Measurements from ENCODE around the gene KCNMA1. TPM values are rescaled to one million over a fixed set of nuclear protein-coding genes. Genes with fewer than 3 reads are reported as not detected.

The KCNMA1 gene
- total and polyA plus RNA-seq, 9 of the 15 experiments (the other 6 are each of a cell fraction or from before 2014, with no cell fraction given) = 0.01 to 0.95 (median 0.15) TPM; not detected in 4

DNA sequence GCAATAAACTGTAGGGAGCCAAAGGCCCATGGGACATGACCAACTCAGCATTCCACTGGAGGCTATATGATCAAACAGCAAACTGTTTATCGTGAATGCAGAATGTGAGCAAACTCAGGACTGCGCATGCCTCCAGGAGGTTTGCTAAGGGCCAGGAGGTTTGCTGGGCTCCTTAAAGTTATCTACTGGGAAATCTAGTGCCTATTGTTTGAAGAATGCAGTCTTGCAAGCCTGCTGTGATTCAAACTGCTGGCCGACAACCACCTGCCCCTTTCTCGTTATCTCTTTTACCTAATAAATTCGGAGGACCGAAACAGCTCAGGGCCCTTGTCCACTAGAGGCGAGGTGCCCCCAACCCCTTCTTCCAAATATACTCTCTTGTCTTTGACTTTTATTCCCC, 404.1 kb downstream of the KCNMA1 start:
- in situ Hi-C loops (cut with MboI) = no loop called here
- H3K4me1 ChIP-seq (replicated peaks in 1 of 2; ENCODE audit: control insufficient read depth in 2 of 2, insufficient read depth in 2 of 2, low read length in 2 of 2) = no peaks in the 10 kb centered on the region
- FAIRE-seq = no peak

GRCh38 chr10:77231884-77232610, 405.6 kb downstream of the KCNMA1 start:
- Histone ChIP-seq H3K36me3 (ENCODE audit: control insufficient read depth, insufficient read depth, low read length) (no peaks in the 10 kb centered on the region), H3K4me1 (replicated peaks in 1 of 2; ENCODE audit: control insufficient read depth in 2 of 2, insufficient read depth in 2 of 2, low read length in 2 of 2) (no peaks in the 10 kb centered on the region), H4K20me1 (replicated peaks; ENCODE audit: control insufficient read depth, insufficient read depth, low read length) (no peaks in the 10 kb centered on the region; the same call in 1 of the 2 replicates), H3K27ac (ENCODE audit: extremely low read depth, low read depth, low read length) (no peak overlapping the region), H3K9me1 (ENCODE audit: control insufficient read depth, insufficient read depth, low read length) (no peaks in the 10 kb centered on the region), H3K4me2 (ENCODE audit: insufficient read depth, low read length) (no peak overlapping the region), H3K79me2 (ENCODE audit: control insufficient read depth, insufficient read depth, low read length) (no peaks in the 10 kb centered on the region), H3K4me3 (no peak overlapping the region), H3K9ac (ENCODE audit: insufficient read depth in 1 of 2, low read depth in 2 of 2, low read length in 2 of 2) (no peak overlapping the region), H3K9me3 (replicated peaks; ENCODE audit: control insufficient read depth, insufficient read depth, low read depth, low read length) (no peaks in the 10 kb centered on the region), H2AFZ (ENCODE audit: low read depth, low read length) (no peak overlapping the region), H3K27me3 (ENCODE audit: control insufficient read depth in 2 of 2, insufficient read depth in 2 of 2, low read length in 2 of 2) (0 out of 5 replicates have a peak, but pooled peaks cover 0 to 2% of the 10 kb centered on the region in 2 experiments)
- ChIA-PET POLR2A (interaction anchor here (0.6 kb wide), 1 partner anchor 135 kb away, joined by 3 read pairs; no protein-coding TSS in a partner anchor), CTCF (ENCODE audit: low intra/inter-chr PET ratio) (no interaction called here)
- BruUV-seq (replicated peaks) = no TSS peak
- in situ Hi-C loops (cut with MboI) (no loop called here), intact Hi-C loops (cut with micrococcal nuclease) (no loop called here)
- FAIRE-seq (no peak), ATAC-seq (no peak), DNase-seq (ENCODE audit: extremely low read depth in 1 of 4, low spot score in 3 of 4) (no peak)
- TF ChIP-seq GABPB2 (CRISPR knock-in tag; conservative IDR thresholded peaks at IDR 0.05) (no peak), SMARCA5 (IDR thresholded peaks at IDR 0.05) (no peak), ILF3 (IDR thresholded peaks at IDR 0.05; ENCODE audit: borderline replicate concordance) (no peak), ZNF217 (CRISPR knock-in tag; IDR thresholded peaks at IDR 0.05) (no peak), USF1 (CRISPR knock-in tag; IDR thresholded peaks at IDR 0.05) (no peak), GATA2 (CRISPR knock-in tag; IDR thresholded peaks at IDR 0.05) (no peak), CBX8 (IDR thresholded peaks at IDR 0.05; ENCODE audit: borderline replicate concordance, extremely low read depth, low read depth, low read length, poor library complexity, severe bottlenecking) (no peak), NKRF (IDR thresholded peaks at IDR 0.05; ENCODE audit: borderline replicate concordance) (no peak), POLR3A (IDR thresholded peaks at IDR 0.05; ENCODE audit: borderline replicate concordance, extremely low read depth, insufficient read depth, insufficient read length) (no peak)
- WGBS (ENCODE audit: insufficient coverage, low coverage, missing lambda C conversion rate) = 2% methylated on average over 3 of the region's 3 CpGs

More for the DNA sequence above, 404.1 kb downstream of the KCNMA1 start:
- POLR2A ChIA-PET = no interaction called here
- Histone ChIP-seq H3K27ac (ENCODE audit: extremely low read depth, low read depth, low read length) (no peak overlapping the region), H3K4me2 (ENCODE audit: insufficient read depth, low read length) (no peak overlapping the region), H3K9me3 (replicated peaks; ENCODE audit: control insufficient read depth, insufficient read depth, low read depth, low read length) (no peaks in the 10 kb centered on the region), H2AFZ (ENCODE audit: low read depth, low read length) (no peak overlapping the region), H3K9ac (ENCODE audit: insufficient read depth in 1 of 2, low read depth in 2 of 2, low read length in 2 of 2) (no peak overlapping the region), H3K4me3 (no peak overlapping the region), H3K79me2 (ENCODE audit: control insufficient read depth, insufficient read depth, low read length) (no peaks in the 10 kb centered on the region), H3K36me3 (ENCODE audit: control insufficient read depth, insufficient read depth, low read length) (no peaks in the 10 kb centered on the region), H3K9me1 (ENCODE audit: control insufficient read depth, insufficient read depth, low read length) (no peaks in the 10 kb centered on the region), H4K20me1 (replicated peaks; ENCODE audit: control insufficient read depth, insufficient read depth, low read length) (no peaks in the 10 kb centered on the region; the same call in 1 of the 2 replicates), H3K27me3 (ENCODE audit: control insufficient read depth in 2 of 2, insufficient read depth in 2 of 2, low read length in 2 of 2) (peaks cover 0 to 2% of the 10 kb centered on the region in 2 experiments; a peak in 1 of 5 replicates)
- intact Hi-C loops (cut with micrococcal nuclease) = no loop called here
- 3% methylated on average over 7 of the region's 7 CpGs for WGBS (ENCODE audit: insufficient coverage, low coverage, missing lambda C conversion rate)
- TF ChIP-seq ZNF311 (CRISPR knock-in tag; IDR thresholded peaks at IDR 0.05) (no peak), POLR2A (conservative IDR thresholded peaks at IDR 0.05) (no peak), MYBL2 (IDR thresholded peaks at IDR 0.05; ENCODE audit: low read depth) (no peak), MYBL2 (CRISPR knock-in tag; IDR thresholded peaks at IDR 0.05; ENCODE audit: borderline replicate concordance) (no peak), MECOM (CRISPR knock-in tag; IDR thresholded peaks at IDR 0.05) (no peak)
- DNase-seq (ENCODE audit: extremely low read depth in 1 of 4, low spot score in 3 of 4) (no peak), ATAC-seq (no peak)
- no TSS peak for BruUV-seq (replicated peaks)
- CTCF ChIA-PET (ENCODE audit: low intra/inter-chr PET ratio) = interaction anchor here (0.6 kb wide), 1 partner anchor 863 kb away, joined by 3 read pairs; no protein-coding TSS in a partner anchor
